Mucosa of gallbladder (tissue), 1 donor: ENCODE measurements around the gene DHRS1. TPM values are rescaled to one million over a fixed set of nuclear protein-coding genes. Genes with fewer than 3 reads are reported as not detected.
A peak's percentile ranks its signal among the peaks of the same experiment; 100 is the strongest.

Experiments used
- DNase-seq: peaks from one replicate; pipeline ENCODE4 v3.0.0-alpha.2; 2020; ENCODE audit warnings: low spot score
- total RNA-seq: library from RNA; stranded (reverse); gene quantifications from one replicate; pipeline ENCODE4 v1.2.1, GENCODE V29; 2021
- donor health status: DM: no; HTN: no; CAD: no.

The DHRS1 gene
- total RNA-seq, 1 donor from 2014 or later = 39.2 TPM

DNA sequence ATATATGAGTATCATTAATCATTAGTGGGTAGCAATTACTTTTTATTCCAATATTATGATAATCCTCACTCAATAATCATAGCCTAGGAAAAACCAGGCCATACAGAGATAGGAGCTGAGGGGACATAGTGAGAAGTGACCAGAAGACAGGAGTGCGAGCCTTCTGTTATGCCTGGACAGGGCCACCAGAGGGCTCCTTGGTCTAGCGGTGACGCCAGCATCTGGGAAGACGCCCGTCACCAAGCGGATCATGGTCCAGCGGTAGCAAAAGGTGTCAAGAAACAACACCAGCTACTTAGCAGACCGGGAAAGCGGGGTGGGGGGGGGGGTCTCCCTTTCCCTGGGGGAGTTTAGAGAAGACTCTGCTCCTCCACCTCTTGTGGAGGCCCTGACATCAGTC is 28.3 kb upstream of the DHRS1 start:
- DNase-seq = peak; percentile 65

DNA sequence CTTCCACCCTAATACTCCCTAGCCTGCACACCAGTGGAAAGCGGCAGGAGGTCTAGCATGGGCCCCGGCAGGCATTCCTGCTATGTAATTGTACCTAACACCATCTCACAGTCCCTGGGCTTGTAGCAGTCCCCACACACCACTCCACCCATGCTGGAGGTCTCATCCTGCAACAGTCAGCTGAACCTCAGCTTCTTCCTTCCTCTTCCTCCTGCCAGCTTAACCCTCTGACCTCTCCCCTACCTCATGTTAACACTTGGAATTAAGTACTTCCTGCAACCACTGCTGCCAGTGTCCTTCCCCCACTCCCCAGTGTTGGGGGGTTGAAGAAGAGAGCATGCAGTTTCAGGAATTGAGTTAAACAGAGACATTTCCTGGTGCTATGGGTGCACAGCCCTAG is 27.7 kb upstream of the DHRS1 start:
- DNase-seq = no peak

DNA sequence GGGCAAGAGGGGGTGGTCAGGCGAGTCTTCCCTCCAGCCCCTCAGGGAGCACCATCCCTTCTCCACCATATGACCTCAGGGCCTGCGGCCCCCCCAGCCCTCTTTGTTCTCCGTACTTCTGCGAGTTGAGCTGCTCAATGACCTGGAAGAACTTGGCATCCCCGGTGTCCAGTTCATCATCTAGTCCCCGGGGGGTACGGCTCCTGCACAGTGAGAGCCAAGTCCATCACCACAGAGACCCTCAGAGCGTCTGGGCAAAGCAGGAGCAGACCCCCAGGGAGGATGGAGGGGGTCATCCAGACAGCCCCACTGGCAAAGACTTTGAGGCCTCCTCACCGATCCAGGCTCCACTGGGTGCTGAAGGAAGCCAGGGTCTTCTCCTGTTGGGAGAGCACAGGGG is 26.4 kb upstream of the DHRS1 start:
- no peak for DNase-seq

DNA sequence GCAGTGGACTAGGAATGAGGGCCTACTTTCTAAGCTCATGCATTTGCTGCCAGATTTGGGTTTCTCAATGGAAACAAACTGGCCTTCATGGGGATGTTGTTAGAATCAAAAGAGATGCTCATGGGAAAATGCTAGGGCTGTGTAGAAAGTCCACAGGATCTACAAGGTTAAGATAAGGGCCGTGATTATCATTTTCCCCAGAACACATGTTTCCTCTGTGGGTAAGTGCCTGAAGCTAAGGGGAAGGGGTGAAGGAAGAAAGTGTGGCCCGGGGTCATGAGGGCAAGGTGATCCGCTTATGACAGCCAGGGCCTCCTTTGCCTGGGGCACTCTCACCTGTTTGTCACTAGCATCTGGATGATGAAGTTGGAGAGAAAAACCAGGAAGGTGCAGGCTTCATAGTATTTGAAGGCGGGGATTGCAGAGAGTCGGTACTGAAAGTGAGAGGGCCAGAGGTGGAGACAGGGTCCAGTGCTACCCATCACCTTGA is 25.5 kb upstream of the DHRS1 start:
- no peak for DNase-seq

DNA sequence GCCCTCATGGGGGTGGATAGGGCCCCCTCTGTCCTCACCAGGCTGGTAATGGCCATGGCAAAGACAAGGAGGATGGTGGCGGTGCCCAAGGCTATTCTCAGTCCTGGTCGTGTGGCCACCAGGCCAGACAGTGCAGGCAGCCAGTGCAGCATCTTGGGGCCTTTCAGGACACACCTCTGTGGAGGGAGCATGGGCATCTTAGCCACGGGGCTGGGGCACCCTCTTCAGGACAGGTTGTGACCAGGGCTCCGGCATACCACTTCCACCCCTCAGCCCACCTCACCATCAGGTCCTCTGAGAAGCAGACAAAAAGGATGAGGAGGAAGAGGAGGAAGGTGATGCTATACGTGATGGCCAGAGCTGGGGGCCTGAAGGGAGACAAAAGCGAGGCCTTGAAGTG is 24.4 kb upstream of the DHRS1 start:
- DNase-seq = no peak

DNA sequence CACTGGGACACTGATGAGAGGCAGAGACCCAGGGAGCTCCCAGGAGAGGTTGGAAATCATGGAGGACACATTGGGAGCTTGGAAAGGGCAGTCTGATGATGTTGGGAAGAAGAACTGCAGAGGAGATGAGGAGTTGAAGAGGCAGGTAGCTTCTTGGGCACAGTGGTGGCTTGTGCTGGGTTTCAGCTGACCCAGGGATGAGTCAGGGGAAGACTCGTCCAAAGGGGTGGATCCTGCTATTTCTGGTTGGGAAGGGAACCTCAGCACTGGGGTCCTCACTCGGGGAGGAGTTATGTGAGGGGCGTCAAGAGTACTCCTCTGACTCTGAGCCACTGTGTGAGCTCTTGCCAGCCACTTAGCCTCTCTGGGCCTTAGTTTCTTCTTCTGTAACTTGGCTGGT is 23.8 kb upstream of the DHRS1 start:
- DNase-seq = no peak

DNA sequence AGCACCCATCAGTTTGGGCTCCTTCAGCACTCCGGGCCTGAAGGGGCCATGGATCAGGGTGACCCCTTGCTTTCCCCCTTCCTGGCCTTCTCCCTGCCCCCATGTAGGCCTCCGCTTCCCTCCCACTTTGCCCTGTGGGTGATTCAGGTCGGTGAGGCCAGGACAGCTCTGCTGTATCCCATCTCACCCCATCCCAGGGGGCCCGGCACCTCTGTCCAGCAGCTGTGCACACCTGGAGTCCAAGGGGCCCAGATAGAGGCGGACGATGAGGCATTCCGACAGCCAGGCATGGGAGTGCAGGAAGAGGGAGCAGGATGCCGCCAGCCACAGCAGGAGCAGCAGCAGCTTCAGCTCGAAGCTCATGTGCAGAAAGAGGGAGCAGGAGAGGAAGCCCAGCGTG is 23.1 kb upstream of the DHRS1 start:
- DNase-seq = no peak

DNA sequence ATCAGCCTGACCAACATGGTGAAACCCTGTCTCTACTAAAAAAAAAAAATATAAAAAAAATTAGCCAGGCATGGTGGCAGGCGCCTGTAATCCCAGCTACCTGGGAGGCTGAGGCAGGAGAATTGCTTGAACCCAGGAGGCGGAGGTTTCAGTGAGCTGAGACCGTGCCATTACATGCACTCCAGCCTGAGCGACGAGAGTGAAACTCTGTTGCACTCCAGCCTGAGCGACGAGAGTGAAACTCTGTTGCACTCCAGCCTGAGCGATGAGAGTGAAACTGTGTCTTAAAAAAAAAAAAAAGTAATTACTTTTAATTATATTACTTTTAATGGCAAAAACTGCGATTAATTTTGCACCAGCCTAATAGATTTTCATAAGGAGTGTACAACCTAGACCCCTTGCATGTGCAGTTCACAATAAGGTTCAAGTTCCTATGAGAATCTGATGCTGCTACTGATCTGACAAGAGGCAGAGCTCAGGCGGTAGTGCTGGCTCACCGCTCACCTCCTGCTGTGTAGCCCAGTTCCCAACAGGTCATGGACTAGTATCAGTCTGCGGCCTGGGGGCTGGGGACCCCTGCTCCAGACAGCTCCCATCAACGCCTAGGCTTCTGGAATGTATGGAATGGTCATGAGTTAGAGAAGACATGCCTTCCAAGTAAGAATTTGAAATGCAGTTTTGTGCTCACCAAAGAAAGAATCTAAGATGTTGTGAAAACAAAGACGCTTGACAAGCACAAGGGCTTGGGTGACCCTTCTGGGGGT is 21.8 kb upstream of the DHRS1 start:
- DNase-seq = no peak

DNA sequence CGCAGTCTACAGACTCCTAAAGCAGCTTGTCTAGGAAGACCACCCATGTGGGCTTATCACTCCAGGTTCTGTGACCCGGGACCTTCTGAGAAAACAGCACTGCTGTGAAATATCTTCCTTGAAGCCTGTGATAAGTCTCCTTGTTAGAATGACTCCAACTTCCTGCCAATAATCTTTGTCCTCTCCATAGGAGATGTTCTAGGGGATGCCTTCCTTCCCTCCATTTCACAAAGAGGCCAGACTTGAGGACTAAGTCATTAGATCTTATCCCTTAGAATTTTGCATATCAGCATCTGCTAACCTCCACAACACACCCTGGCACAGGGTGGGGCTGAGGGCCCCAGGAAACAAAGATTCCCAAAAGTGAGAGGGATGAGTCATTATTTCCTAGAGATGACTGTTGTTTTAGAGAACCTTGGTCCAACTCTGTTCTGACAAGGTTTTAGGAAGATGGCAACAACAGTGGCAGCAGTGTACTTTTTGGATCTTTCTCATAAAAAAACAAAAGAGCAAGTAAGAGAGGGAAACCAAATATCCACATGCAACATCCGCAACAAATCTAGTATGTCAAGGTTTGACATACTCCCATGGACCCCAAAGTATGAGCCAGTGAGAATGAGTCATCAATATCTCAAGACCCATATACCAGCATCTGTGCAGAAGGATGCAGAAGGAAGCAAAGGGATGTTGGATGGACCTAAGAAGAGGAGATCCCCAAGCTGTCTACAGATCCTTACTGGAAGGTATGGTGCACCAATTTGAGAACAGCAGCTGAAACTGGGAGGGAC is 17.8 kb upstream of the DHRS1 start:
- no peak for DNase-seq

DNA sequence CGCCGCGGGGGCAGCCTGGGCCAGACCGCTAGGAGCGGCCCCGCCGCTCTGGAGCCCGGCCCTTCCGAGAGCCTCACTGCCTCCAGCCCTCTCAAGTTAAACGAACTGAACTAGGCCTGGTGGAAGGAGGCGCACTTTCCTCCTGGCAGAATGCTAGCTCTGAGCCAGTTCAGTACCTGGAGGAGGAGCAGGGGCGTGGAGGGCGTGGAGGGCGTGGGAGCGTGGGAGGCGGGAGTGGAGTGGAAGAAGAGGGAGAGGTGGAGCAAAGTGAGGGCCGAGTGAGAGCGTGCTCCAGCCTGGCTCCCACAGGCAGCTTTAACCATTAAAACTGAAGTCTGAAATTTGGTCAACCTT is 17.0 kb upstream of the DHRS1 start:
- DNase-seq = no peak

DNA sequence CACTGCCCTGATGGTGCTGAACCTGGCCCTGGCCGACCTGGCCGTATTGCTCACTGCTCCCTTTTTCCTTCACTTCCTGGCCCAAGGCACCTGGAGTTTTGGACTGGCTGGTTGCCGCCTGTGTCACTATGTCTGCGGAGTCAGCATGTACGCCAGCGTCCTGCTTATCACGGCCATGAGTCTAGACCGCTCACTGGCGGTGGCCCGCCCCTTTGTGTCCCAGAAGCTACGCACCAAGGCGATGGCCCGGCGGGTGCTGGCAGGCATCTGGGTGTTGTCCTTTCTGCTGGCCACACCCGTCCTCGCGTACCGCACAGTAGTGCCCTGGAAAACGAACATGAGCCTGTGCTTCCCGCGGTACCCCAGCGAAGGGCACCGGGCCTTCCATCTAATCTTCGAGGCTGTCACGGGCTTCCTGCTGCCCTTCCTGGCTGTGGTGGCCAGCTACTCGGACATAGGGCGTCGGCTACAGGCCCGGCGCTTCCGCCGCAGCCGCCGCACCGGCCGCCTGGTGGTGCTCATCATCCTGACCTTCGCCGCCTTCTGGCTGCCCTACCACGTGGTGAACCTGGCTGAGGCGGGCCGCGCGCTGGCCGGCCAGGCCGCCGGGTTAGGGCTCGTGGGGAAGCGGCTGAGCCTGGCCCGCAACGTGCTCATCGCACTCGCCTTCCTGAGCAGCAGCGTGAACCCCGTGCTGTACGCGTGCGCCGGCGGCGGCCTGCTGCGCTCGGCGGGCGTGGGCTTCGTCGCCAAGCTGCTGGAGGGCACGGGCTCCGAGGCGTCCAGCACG is 16.4 kb upstream of the DHRS1 start:
- peak; percentile 51 for DNase-seq

DNA sequence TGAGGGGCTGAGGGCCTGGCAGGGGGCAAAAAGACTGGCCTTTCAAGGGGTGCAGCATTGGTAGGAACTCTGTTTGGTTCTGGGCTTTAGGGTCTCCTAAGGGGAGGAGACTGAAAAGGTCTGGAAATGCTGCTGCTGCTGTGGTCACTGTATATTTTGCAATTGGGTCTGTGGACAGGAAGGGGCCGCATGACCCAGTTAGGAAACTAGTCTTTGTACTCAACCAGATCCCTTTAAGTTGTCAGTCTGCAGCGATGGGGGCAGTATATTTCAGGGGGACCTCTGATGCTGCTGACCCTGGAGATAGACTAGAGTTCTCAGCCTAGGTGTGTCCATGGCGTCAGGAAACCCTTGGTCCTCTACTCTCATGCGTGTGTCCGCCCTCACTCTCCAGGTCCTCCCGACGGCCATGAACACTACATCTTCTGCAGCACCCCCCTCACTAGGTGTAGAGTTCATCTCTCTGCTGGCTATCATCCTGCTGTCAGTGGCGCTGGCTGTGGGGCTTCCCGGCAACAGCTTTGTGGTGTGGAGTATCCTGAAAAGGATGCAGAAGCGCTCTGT is 15.7 kb upstream of the DHRS1 start:
- no peak for DNase-seq

DNA sequence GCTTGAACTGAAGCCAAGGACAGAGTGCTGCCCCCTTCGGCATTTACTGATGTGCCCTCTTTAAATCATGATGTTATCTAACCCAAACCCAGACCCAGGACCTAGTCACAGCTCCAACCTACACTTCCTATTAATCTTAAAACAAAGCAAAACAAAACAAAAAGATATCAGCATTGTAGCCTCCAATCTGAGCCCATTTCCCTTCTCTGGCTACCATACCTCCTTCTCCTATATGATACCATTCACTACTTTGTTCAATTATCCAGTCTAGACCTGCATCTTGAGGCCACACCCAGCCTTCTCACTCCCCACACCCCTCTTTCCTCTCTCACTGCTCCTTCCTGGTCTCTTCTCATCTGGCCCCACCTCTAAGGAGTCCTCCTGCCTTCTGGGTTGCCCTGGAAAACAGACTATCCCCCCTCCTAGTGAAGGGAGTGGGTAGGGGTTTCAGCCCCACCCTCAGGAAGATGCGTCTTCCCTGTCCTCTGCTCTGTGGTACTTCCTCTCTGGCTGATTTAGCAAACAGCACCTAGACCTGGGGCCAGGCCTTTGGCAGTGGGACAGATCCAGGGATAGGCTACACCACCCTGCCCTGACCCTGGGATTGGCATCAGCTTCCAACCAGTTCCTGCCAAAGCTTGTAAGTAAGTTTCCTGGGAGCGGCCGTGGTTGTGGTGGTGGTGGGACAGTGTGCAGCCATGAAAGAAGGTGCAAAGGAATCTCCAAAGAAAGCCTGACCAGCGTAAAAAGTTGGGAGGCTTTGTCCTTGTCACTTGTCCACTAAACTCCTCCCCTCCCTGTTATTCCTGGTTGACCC is 15.0 kb upstream of the DHRS1 start:
- DNase-seq = no peak

DNA sequence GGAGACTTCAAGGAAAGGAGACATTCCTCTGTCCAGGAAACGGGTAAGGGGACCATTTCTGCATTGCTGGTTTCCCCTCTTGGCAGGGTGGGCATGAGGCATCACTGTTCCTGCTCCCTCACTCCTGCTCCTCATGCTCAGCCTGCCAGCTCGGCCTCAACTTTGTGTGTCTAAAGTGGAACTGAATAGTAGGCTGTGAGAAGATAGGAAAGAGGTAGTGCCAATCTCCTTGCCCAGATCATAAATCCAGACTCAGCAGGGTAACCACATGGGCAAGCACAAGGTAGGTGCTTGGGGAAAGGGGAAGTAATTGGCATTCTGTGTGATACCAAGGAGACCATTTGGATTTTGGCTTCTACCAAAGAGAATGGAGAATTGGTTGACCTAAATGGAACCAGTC is 14.3 kb upstream of the DHRS1 start:
- DNase-seq = no peak

DNA sequence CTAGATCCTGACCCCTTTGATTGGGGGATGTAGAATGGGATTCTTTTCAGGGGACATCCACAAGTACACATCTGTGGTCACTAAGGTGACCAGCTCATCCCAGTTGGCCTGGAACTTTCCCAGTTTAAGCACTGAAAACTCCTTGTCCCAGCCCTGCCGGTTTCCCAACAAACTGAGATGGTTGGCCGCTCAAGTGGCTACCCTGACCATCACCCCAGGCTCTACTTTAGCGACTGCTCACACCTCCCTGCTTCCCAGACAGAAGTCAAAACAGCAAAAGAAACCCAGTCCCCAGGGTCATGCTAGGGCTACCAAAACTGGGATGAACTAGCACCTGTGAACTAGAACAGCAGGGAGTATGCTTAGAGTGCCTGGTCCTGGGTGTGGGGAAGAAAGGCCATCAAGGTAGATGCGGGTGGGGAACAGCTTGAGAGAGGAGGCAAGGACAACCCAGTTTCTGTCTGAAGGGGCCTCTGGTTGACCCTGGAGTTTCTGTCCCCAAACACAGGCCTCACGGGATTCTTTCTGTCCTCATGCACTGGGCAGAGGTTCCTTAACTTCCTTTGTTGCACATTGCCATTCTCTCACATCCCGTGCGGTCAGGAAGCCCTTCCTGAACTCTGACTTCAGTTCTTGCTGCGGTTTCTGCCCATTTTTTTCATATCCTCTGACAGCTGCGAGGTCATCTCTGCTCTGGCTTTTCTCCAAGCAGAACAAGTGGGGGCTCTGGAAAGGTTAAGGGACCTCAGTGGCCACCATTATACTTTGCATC is 13.3 kb upstream of the DHRS1 start:
- DNase-seq = no peak

DNA sequence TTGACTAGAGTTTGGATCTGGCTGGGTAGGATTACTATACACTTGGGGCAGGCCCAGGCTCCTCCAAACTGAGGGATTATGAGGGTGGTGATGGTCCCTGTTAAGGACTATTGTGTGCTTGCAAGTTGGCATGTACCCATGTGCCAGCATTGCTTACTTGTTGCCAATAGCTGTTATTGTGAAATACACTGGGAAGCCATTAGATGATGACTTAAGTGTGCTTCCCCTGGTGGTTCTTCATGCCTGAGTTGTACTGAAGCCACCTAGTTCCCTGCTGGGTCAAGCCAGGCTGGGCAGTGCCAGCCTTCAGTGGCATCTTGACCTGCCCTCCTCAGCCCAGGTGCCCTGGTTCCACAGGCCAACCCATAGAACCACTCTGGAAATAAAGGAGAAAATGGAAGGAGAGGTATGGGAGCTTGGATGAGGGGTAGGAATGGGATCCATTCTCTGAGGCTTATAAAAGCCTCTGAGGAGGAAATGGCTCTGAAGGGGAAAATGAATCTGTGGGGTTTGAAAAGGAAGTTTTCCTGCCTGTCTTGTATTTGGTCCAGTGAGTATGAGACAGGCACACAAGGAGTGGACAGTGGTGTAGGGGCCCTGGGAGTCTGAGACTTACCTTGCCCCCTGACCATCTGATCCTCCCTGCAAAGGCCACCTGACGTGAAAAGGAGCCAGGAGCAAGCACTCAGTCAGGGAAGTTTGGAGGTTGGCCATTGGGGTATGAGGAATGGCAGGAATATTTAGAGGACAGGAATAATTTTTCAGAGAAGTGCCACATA is 12.4 kb upstream of the DHRS1 start:
- DNase-seq = no peak

DNA sequence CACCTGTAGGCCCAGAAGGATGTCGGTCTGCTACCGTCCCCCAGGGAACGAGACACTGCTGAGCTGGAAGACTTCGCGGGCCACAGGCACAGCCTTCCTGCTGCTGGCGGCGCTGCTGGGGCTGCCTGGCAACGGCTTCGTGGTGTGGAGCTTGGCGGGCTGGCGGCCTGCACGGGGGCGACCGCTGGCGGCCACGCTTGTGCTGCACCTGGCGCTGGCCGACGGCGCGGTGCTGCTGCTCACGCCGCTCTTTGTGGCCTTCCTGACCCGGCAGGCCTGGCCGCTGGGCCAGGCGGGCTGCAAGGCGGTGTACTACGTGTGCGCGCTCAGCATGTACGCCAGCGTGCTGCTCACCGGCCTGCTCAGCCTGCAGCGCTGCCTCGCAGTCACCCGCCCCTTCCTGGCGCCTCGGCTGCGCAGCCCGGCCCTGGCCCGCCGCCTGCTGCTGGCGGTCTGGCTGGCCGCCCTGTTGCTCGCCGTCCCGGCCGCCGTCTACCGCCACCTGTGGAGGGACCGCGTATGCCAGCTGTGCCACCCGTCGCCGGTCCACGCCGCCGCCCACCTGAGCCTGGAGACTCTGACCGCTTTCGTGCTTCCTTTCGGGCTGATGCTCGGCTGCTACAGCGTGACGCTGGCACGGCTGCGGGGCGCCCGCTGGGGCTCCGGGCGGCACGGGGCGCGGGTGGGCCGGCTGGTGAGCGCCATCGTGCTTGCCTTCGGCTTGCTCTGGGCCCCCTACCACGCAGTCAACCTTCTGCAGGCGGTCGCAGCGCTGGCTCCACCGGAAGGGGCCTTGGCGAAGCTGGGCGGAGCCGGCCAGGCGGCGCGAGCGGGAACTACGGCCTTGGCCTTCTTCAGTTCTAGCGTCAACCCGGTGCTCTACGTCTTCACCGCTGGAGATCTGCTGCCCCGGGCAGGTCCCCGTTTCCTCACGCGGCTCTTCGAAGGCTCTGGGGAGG is 11.3 kb upstream of the DHRS1 start, which contains the start of gene LTB4R:
LTB4R (plus strand) TSS at position 857 of the 959 bp plus-strand sequence. CDS start 4,150 bp downstream, outside the sequence.
- DNase-seq = peak; percentile 66

DNA sequence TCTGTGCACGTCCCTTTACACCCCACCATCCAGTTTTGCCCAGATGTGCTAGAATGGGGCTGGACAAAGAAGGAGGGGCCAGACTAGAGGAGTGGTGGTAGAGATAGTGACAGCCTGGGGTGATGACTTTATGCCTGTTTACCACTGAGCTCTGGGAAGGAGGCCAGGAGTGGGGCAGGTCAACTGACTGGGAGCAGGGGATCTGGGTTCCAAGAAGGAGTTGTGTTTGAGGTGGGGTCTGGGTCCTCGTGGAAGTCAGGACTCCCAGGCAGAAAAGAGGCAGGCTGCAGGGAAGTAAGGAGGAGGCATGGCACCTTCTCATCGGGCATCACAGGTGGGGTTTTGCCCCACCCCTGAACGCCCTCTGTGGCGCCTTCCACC is 10.7 kb upstream of the DHRS1 start:
- DNase-seq = peak; percentile 41
